GM19438 (cell line): ENCODE results near the gene VAV3.

ENCODE experiments used
- ATAC-seq: cut with Tn5 transposase; IDR thresholded peaks from one replicate; pipeline ENCODE4 v1.9.1; 2021; ENCODE audit warnings: low read depth; ENCODE audit not compliant: unreplicated experiment

Gene VAV3

DNA sequence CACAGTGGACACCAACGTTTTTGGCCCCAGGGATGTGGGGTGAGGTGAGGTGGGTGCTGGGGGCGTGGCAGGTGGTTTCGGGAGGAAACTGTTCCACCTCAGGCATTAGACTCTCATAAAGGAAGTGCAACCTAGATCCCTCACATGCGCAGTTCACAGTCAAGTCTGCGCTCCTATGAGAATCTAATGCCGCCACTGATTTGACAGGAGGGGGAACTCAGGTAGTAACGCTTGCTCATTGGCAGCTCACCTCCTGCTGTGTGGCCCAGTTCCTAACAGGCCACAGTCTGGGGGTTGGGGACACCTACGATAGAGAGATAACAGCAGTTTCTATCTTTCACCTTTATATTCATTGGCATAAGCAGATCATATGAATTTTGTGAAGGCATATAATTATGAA lies 347.1 kb downstream of the VAV3 start:
- no peak for ATAC-seq

DNA sequence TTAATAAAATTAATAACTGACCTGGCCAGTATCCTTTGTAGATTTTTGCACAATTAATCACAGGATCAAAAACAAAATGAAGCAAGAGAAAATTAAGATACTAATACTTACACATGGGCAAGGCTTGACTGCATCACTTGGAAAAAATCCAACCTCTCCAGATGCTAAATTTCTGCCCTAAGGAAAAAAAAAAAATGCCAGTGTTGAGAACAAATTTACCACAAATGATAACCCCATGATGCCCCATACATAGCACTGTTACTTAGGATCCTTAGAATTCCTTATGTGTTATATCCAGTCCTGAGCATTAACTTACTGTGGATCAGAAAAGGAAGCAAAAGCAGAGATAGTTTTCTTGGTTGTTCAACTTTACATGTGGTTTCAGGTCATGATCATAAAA lies 347.5 kb downstream of the VAV3 start:
- no peak for ATAC-seq

DNA sequence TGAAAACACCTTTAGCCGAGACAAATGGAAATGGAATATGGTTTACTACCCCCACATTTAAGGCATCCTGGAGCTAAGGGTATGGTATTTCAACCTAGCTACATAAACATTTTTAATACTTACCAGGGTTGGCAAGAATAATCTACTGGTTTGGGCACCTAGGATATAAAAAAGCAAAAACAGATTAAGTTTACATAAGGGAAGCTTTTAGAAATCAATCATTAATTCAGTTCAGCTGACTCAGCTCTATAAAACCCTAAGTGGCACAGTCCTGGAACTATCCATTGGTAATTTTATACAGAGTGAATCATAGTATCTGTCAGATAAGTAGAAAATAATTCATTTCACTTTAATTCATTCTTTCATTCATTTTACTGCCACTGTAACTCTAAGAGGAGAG lies 355.2 kb downstream of the VAV3 start:
- ATAC-seq, result no peak

DNA sequence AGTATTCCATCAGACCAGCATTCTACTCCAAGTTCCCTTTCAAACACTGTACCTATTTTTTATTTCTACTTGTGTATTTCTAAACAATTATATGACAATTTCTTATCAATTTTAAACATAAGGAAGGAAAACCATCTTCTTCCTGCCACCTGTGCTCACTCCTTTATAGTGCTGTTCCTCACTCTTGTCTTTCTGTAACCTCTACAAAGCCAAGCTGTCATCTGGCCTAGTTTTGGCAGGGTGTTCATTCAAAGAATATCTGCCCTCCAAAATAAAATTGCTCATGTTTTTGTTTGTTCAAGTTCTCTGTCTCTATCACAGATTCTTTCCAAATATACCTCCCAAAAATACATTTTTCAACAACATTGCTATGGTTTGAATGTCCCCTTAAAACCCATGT lies 360.2 kb downstream of the VAV3 start:
- ATAC-seq, result no peak

DNA sequence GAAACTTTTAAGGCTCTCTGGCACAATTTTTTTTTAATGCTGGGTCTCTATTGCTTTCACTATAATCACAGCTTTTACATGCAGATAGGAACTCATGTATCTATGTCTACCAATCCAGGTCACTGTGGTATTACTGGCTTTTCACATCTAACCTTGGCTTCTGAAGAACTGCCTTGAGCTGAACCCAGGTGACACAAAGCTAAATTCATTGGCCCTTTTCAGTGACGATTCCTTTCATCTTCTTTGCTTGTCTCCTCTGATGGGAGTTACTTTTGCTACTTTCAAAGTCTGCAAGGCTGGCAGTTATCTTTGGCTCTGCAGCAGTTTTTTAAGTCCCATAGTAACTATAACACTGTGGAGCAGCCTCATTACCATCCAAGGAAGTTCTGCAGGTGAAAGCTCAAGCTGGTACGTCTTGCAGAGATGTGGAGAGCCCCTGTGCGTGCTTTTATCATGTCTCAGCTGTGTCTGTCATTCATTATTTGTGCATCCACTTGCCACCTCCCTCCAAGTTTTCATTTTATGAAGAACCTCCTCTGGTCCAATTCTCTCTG lies 364.3 kb downstream of the VAV3 start:
- no peak for ATAC-seq

DNA sequence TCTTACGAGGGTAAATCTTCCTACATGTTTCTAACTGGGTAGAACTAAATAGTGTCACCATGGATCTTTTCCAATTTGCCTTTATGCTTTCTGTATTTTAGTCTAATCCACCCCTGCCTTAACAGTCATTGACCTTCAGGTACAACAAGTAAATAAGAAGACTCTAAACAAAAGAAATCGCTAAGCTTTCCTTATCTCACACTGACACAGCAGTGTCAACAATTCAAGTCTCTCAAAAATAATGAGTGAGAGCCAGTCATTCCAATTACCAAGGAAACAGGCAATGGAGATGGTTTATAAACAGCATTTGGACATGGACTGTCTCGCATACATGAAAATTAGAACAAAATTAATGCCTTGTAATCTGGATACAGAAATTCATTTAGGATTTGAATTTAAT lies 365.8 kb downstream of the VAV3 start:
- no peak for ATAC-seq

DNA sequence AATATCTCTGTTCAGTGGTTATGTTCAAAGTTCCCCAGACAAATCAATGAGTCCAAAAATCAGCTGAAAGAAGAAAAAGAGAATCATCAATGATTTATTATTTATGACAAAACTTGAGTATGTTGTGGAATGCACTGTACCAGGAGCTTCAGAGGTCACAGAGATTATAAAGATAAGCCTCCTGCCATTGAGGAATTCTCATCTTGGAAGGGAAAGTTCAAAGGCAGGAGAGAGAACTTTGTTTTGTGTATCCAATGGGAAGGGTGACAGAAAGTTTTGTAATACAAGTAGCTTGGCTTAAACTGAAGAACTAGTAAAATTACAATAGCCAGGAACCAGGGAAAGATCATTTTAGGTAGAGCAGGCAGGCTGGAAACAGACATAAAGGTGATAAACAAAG lies 367.7 kb downstream of the VAV3 start:
- ATAC-seq, result no peak

DNA sequence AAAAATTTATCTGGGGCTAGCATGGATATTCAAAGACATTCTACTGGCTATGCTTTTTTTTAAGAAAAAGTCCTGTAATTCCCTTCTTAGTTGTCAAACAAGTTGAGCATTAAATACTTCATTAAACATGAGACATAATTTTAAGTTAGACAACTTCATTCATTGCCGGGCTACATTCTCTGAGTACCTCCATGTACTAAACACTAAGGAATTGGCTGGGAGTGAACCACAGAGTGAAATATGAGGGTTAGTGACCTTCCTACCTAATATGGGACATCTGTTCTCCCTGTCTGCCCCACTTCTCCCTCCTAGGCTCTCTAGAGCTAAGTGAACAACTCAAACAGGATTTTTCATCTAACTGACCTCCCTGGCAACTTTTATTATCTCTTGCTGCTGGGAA lies 370.4 kb downstream of the VAV3 start:
- ATAC-seq, result no peak

DNA sequence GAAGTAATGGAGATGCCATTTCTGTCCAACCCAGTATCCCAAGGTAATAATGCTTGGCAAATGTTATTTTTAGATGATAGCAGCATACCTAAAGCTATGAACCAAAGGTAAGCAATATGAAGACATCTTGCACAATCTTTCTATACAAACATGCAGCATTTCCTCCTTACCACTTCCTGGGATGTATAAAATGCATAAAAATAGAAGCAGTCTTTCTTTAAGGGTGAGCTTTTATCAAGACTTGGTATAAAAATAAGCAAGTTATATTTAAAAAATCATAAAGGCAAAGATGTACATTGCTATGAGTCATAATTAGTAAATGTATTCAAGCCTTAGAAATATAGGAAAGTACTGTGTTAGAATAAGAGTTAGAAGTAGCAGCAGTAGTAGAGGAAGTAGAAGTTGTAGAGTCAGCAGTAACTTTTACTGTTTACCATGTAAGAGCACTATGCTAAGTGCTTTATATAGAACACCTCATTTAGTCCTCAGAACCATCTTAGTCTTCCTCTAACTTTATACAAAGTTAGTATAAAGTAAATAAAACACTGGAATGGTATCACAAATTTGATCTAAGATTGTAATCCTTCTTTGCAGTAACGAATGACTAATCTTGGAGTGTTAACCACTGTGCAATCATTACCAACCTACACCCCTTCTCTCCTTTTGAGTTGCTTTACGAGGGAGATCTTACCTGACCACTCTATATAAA lies 371.3 kb downstream of the VAV3 start:
- ATAC-seq, result no peak

DNA sequence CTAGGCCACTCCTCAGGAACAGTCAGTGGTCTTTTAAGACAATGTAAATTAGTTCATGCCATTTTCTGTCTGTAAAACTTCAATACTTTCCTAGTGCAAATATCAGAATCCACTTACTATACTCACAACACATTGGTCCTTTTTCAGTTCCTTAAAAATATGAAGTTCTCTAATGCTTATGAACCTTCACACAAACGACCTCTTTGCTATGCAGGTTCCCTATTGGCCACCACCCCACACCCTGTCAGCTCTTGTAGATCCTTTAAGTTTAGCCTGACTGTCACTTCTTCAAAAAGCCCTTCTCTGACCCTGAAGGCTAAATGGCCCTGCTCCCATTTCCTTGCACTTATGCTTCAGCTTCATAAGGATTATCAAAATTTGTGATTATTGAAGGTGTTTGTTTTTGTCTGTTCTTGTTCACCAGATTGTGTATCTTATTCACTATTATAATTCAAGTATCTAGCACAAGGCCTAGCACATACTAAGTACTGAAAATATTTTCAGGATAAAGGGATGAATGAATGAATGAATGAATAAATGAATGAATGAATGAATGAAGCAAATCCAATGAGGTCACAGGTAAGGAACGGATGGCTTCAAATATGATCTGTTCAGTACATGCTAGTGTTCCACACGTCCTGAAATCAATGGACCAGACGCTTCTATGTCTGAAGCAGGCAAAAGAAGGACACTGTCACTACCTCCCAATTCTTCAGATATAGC lies 373.9 kb downstream of the VAV3 start:
- no peak for ATAC-seq

DNA sequence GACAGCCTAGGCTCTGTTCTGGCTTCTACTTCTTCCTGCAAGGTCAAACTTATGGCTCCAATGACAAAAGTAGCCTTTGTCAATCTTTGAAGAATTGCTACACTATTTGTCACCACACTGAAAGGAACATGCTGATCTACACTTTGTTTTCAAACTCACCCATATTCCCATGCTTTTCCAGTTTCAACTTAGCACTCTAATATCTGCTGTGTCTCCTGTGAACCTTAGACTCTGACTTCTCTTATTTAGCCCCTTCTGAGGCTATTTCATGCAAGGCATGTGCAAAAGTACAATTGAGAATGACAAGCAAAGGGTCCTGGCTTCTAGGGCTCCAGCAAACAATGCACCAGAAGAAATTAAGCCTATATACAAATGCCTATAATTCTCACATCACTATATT lies 374.9 kb downstream of the VAV3 start:
- ATAC-seq, result no peak

DNA sequence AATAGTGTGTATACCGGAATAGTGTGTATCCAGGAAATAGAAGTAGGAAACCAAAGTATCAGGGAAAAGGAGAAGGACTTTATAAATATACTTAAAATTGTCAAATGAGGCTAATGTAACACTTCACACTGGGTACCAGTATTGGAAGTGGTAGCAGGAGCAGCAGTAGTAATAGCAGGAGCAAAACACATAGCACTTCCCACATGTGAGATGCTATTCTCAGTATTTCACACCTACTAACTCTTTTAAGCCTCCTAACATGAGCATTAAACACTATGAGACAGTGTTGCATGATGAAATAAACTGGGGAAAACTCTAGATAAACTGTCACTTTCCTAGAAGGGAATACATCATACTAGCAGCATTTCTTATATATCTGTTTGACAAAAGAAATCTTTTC lies 376.7 kb downstream of the VAV3 start:
- ATAC-seq, result no peak

DNA sequence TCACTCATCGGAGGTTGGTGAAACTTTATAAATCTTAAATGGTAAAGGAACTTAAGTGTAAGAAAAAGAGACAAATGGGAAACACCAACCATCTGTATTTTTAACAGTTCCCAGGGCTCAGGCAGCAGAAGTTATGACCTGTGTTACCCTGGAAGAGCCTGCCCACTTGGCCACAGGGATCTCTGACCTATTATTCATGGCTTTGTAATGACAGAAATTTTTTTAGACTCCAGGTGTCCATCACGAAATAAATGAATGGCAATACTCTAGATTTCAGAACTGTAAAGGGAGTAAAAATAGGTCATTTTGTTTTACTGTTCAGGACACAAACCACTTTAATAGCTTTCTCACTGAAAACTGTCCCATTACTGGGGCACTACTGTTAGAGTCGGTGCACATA lies 389.8 kb downstream of the VAV3 start:
- no peak for ATAC-seq

DNA sequence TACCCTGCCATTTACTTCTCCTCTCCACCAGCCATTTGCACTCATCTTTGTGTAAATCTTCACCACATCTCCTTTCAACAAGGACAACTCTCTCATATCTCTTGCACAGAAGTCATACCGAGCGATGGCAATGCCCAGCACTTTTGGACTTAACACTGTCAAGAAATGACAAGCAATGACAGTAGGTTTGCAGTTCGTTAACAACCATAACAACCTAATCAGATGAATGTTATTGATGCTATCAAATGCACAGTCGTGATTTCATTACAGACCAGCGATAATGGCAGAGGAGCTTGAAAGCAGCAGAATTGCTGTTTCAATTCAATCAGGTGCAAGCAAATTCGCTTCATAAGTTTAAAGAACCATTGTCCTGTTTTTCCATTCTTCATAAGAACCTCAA lies 390.9 kb downstream of the VAV3 start:
- no peak for ATAC-seq

DNA sequence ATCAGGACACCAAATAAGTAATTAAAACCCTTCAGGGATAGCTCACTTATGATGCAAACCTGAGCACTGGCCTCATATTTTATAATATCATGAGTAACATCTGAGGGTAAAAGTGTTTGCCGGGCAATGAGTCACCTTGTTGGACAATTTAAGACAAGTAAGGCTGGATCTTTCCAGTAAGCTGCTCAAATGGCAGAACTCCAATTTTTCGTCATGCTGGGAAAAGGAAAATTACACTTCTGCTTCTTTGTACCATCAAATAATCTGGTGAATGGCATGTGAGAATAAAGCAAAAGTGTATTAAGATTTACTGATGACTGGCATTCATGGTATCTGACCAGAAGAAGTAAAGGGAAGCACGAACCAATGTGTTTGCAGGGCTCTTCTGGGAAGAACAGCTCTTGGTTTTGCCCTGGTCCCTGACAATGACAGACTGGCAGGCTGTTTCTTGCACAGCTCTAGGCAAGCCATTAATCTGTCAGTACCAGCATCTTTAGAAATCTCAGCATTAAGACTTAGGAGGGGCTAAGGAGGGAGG lies 392.2 kb downstream of the VAV3 start:
- no peak for ATAC-seq

DNA sequence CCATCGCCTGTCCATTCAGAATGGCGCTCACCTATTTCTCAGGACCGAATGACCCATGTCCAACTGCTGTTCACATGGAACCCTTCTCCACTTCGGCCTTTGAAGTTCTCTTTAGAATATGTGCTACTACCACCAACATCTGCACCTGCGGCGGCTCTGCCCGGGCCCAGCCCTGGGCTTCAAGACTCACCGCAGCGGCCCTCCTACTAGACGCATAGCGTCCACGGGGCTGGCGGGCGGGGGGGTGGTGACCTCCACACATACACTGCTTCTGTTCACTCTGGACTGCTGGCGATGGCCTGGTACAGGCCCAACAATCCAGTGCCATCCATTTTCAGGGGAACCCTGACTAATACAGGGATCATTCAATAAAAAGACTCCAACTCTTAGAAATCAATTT lies 394.2 kb downstream of the VAV3 start:
- no peak for ATAC-seq

DNA sequence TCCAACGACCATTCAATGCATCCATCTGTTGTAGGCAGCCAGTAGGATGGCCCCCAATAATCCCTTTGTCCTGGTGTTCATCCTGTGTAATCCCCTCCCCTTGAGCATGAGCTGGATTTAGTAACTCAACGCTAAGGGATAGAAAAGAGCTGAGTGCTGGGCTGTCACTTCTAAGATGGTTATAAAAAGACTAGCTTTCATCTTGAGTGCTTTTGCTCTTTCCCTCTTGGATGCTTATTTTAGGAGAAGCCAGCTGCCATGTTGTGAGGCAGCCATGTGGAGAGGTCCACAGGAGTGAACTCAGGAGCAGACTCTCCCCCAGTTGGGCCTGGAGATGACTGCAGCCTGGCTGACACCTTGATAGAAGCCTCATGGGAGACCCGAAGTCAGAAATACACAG lies 401.5 kb downstream of the VAV3 start:
- no peak for ATAC-seq

DNA sequence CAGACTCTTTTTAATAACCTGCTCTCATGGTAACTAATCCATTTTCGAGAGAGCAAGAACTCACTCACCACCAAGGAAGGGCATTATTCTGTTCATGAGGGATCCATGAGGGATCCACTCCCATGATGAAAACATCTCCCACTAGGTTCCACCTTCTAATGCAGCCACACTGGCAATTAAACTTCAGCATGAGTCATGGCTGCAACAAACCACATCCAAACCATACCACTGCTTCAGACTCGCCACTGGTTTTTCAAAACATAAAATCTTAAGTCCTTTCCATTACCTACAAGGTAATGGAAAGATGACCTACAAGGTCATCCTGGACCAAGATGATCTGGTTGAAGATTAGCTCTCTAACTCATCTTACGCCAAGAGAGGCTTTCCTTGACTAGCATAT lies 405.1 kb downstream of the VAV3 start:
- no peak for ATAC-seq

DNA sequence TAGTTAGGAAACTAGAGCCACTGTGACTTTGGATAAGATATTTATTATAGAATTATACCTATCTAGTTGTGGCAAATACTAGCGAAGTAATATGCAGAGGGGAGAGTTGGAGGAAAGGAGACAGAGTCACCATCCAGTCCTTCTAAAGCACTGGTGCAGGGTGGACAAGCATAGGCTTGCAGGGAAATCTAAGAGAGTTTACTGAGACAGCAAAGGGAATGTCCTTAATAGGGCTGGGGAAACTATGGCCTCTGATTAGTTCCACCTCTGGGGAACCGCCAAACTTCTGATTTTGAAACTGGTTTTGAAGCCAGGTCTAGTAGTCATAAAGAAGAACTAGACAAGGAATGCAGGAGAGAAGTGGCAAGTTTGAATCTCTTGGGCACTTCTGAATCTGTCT lies 407.9 kb downstream of the VAV3 start:
- no peak for ATAC-seq

DNA sequence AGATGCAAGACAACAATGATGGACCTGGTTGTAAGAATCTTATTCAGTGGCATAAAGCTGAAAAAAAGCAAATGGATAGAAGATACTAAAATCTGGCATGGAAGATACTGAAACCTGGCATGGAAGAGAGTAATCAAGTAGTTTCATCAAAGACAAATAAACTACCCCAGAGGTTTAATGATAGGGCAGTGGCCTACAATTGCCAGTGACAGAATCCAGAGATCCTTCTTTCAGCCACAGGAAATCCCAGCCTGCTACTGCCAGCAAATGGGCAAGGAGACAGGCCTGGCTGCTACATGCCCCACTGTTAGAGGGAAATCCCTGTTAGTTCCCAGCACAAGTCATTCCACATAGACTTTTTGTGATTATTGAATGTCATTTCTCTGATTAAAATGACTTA lies 409.4 kb downstream of the VAV3 start:
- ATAC-seq, result no peak

DNA sequence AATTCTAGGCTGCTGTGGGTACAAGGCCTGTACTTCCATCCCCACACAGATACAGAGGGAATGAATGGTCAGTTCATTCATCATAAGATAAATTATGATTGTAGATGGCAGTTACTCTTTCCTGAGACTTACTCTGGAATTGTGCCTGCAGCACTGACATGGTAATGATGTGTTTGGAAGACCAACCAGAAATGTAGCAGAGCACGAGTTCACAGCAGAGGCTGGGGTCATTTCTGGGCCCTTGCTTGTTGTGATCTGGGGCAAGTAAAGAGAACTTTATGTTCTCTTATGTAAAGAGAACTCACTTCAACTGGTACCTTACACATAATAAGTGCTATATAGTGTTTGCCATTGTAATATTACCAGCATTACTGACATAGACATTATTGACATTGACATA lies 412.2 kb downstream of the VAV3 start:
- ATAC-seq, result no peak

DNA sequence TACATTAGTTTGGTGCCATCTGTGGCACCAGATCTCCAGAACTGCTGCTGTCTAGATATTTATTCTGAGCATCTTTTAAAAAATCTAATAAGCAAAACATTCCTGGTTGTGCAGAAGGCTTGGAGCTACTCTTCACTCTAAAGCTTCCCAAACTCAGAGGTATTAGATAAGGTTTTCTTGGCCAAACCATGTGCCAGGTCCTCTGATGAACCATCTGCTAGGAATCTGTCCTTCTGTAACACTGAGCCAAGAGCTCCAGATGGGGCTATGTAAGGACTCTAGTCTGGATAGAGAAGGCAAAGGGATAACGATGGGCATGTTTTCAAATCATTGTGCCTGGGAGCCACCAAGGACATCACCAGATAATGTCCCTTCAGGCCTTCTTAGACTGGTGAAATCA lies 413.5 kb downstream of the VAV3 start:
- no peak for ATAC-seq
